Pancreas (tissue), 10 donors: Measurements from ENCODE around the gene TSKS. TPM values are rescaled to one million over a fixed set of nuclear protein-coding genes. Genes with fewer than 3 reads are reported as not detected.

ENCODE experiments used
- ATAC-seq, 4 donors: fragments of 200-7000 bp; cut with Tn5 transposase; one replicate each; pipeline versions ENCODE4 v1.8.0 to v1.9.1; 2020; ENCODE audit warnings: mild to moderate bottlenecking in 4 of 4, moderate library complexity in 4 of 4
- DNase-seq, 6 donors: peaks; one replicate each; pipeline ENCODE4 v3.0.0-alpha.2; 2020
- FAIRE-seq: peaks from 2 replicates; lab custom pipeline; 2012; peaks lifted over from hg19 to GRCh38; lab: Jason Lieb, UNC
- H3K27ac ChIP-seq, 4 donors: fragments of 200-600 bp; sonication (generic); 1 replicate in 3 of 4; 2 replicates in 1 of 4; pipeline versions ENCODE4 v1.5.0 to v1.8.0; 2020
- H3K27me3 ChIP-seq, 4 donors: fragments of 200-600 bp; one replicate each; pipeline ENCODE4 v1.8.0; 2021
- H3K36me3 ChIP-seq, 3 donors: fragments of 200-600 bp; sonication (generic) in 1 of 3; one replicate each; pipeline versions ENCODE4 v1.5.0 to v1.8.0; 2020 to 2021
- H3K4me1 ChIP-seq, 3 donors: fragments of 200-600 bp; one replicate each; pipeline ENCODE4 v1.8.0; 2021
- H3K4me3 ChIP-seq, 4 donors: fragments of 200-600 bp; sonication (generic) in 2 of 4; one replicate each; pipeline versions ENCODE4 v1.5.0 to v1.8.0; 2020 to 2021
- H3K9me3 ChIP-seq, 4 donors: fragments of 200-600 bp; one replicate each; pipeline ENCODE4 v1.8.0; 2021
- CTCF ChIP-seq, 4 donors: fragments of 200-600 bp; sonication (generic) in 3 of 4; IDR thresholded peaks; one replicate each; pipeline versions ENCODE4 v1.5.0 to v1.8.0; 2021; ENCODE audit warnings: antibody characterized with exemption in 4 of 4
- WGBS, 2 donors: extraction: QIAGEN DNeasy Blood & Tissue Kit; methylation state at CpG; one replicate each; pipeline ENCODE4 v1.1.7; 2013; 5-methylcytosine and 5-hydroxymethylcytosine counted together
- intact Hi-C, 3 donors: fragments of 100-400 bp; cut with DNase I; formaldehyde crosslinking; loops; one replicate each; pipeline versions ENCODE4 v1.11.1 to v1.14.2; 2022
- polyA plus RNA-seq, 2 donors: library from polyadenylated mRNA; stranded (reverse); fragments of 200-250 nt; gene quantifications; one replicate each; pipeline ENCODE4 v1.2.3, GENCODE V29; 2013
- total RNA-seq, 6 donors: library from RNA; stranded (reverse); fragmentation: NEBNext Ultra II Directional in 4 of 6; extraction: Animal tissue kit (Norgen Biotek cat#: 25700) in 4 of 6; gene quantifications; one replicate each; pipeline versions ENCODE4 v1.2.1 to v1.2.4, GENCODE V29; 2021 to 2023
- donor health status: healthy with polysubstance abuse.
- donor health status: DM: no; HTN: no; CAD: no; lungs with moderate emphysema.
- donor health status: DM: no; HTN: no; CAD: no.
- donor health status: control.
- donor health status: control.
- donor health status: Bipolar disorder and iron deficiency.
- donor health status: DM: yes; HTN: yes; CAD: no.
- donor health status: DM: no; HTN: no; CAD: no.
- donor health status: DM: no; HTN: no; CAD: no.
- donor health status: DM: yes; HTN: yes; CAD: no.

TSKS gene
- total and polyA plus RNA-seq, 8 donors = 0.08 to 0.76 (median 0.34) TPM; not detected in 3

GRCh38 chr19:49806620-49806959, 43.5 kb upstream of the TSKS start:
- Histone ChIP-seq H3K27ac (no peak overlapping the region), H3K4me3 (no peak overlapping the region), H3K27me3 (no peaks in the 10 kb centered on the region), H3K9me3 (no peaks in the 10 kb centered on the region), H3K36me3 (no peaks in the 10 kb centered on the region), H3K4me1 (peaks cover 0 to 8% (median 7%) of the 10 kb centered on the region in 3 donors)
- no peak for FAIRE-seq
- intact Hi-C loops = no loop called here
- no peak for TF ChIP-seq CTCF (IDR thresholded peaks at IDR 0.05)
- no peak for ATAC-seq
- peak in 1 of 6 donors; percentile 40 for DNase-seq
- WGBS, 2 donors = 87 to 91% methylated on average over 8 of the region's 8 CpGs

GRCh38 chr19:49805822-49806619, 42.9 kb upstream of the TSKS start:
- Histone ChIP-seq H3K27ac (peak overlapping the region in 1 of 4 donors; percentile 55), H3K4me1 (peaks cover 0 to 8% (median 7%) of the 10 kb centered on the region in 3 donors), H3K4me3 (no peak overlapping the region), H3K36me3 (no peaks in the 10 kb centered on the region), H3K27me3 (no peaks in the 10 kb centered on the region), H3K9me3 (no peaks in the 10 kb centered on the region)
- ATAC-seq (no peak), FAIRE-seq (no peak), DNase-seq (peak in 1 of 6 donors; percentile 39)
- intact Hi-C loops = no loop called here
- 85 to 89% methylated on average over 20 of the region's 20 CpGs for WGBS, 2 donors
- no peak for TF ChIP-seq CTCF (IDR thresholded peaks at IDR 0.05)

- Histone ChIP-seq H3K9me3 (no peaks in the 10 kb centered on the region), H3K36me3 (no peaks in the 10 kb centered on the region), H3K4me3 (peak overlapping the region in 2 of 4 donors; percentile 38 to 39), H3K27me3 (no peaks in the 10 kb centered on the region), H3K27ac (no peak overlapping the region), H3K4me1 (no peaks in the 10 kb centered on the region)
- TF ChIP-seq CTCF (IDR thresholded peaks at IDR 0.05) = no peak
- intact Hi-C loops = no loop called here
- DNase-seq = no peak
- no peak for ATAC-seq
- FAIRE-seq = no peak
- WGBS, 2 donors = 87 to 92% methylated on average over 6 of the region's 6 CpGs
Observed at GRCh38 chr19:49803529-49803856, 40.4 kb upstream of the TSKS start.

- WGBS, 2 donors = 75 to 86% methylated on average over 24 of the region's 24 CpGs
- H3K4me1 ChIP-seq = no peaks in the 10 kb centered on the region
- DNase-seq (peak in 4 of 6 donors; percentile 50 to 85 (median 69)), ATAC-seq (peak; percentile 62 to 76 (median 68)), FAIRE-seq (no peak)
- no peaks in the 10 kb centered on the region for H3K27me3 ChIP-seq
- no peaks in the 10 kb centered on the region for H3K36me3 ChIP-seq
- TF ChIP-seq CTCF (IDR thresholded peaks at IDR 0.05) = no peak
- peak overlapping the region in 3 of 4 donors; percentile 10 to 39 (median 38) for H3K4me3 ChIP-seq
- peak overlapping the region in 1 of 4 donors; percentile 39 for H3K27ac ChIP-seq
- no peaks in the 10 kb centered on the region for H3K9me3 ChIP-seq
- intact Hi-C loops = no loop called here
Observed at GRCh38 chr19:49802836-49803528, 39.9 kb upstream of the TSKS start.
